Vagina (tissue), 2 donors: ENCODE measurements around the gene HSD17B8.

Source experiments
- POLR2A ChIP-seq, 2 donors: fragments of 450-650 bp; IDR thresholded peaks; one replicate each; pipeline ENCODE4 v1.6.1; 2017; ENCODE audit warnings: antibody characterized with exemption in 2 of 2, mild to moderate bottlenecking in 2 of 2, moderate library complexity in 2 of 2
- POLR2AphosphoS5 ChIP-seq, 2 donors: sonication (generic); formaldehyde crosslinking; IDR thresholded peaks; one replicate each; pipeline ENCODE4 v1.9.0; 2017; ENCODE audit warnings: antibody characterized with exemption in 2 of 2, mild to moderate bottlenecking in 2 of 2, low read depth in 1 of 2; ENCODE audit not compliant: insufficient read depth in 1 of 2
- TF ChIP-seq, protein P1 (sequence below), 3 experiments: fragments of 450-650 bp in 2 of 3; fragments of 200-600 bp in 1 of 3; sonication (generic) in 1 of 3; IDR thresholded peaks; one replicate each; pipeline ENCODE4 v1.5.1; 2017 to 2019; ENCODE audit warnings: antibody characterized with exemption in 3 of 3, mild to moderate bottlenecking in 2 of 3, moderate library complexity in 2 of 3

- TF ChIP-seq, protein P1, sequence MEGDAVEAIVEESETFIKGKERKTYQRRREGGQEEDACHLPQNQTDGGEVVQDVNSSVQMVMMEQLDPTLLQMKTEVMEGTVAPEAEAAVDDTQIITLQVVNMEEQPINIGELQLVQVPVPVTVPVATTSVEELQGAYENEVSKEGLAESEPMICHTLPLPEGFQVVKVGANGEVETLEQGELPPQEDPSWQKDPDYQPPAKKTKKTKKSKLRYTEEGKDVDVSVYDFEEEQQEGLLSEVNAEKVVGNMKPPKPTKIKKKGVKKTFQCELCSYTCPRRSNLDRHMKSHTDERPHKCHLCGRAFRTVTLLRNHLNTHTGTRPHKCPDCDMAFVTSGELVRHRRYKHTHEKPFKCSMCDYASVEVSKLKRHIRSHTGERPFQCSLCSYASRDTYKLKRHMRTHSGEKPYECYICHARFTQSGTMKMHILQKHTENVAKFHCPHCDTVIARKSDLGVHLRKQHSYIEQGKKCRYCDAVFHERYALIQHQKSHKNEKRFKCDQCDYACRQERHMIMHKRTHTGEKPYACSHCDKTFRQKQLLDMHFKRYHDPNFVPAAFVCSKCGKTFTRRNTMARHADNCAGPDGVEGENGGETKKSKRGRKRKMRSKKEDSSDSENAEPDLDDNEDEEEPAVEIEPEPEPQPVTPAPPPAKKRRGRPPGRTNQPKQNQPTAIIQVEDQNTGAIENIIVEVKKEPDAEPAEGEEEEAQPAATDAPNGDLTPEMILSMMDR (IDR thresholded peaks at IDR 0.05) = no peak
- no peak for TF ChIP-seq POLR2AphosphoS5 (IDR thresholded peaks at IDR 0.05; ENCODE audit: insufficient read depth in 1 of 2, low read depth in 1 of 2)
- TF ChIP-seq POLR2A (IDR thresholded peaks at IDR 0.05) = no peak
These were observed 16.6 kb upstream of the HSD17B8 start for GRCh38 chr6:33187809-33188208.
